AG10803 (cell line): ENCODE results near the gene POLR3B.

Experiments used
- DNase-seq: peaks from one replicate; pipeline ENCODE4 v3.0.0; 2010; ENCODE audit warnings: low read depth
- H3K4me3 ChIP-seq: 2 replicates; pipeline ENCODE4 v1.5.1; 2011; ENCODE audit warnings: mild to moderate bottlenecking, low read length, control low read depth
- TF ChIP-seq, protein P1 (sequence below): conservative IDR thresholded peaks from 2 replicates; pipeline ENCODE4 v1.5.1; 2011; ENCODE audit warnings: mild to moderate bottlenecking, low read length, control low read depth, inconsistent platforms

The POLR3B gene

GRCh38 chr12:106412563-106412962, 55.0 kb downstream of the POLR3B start:
- no peak for DNase-seq
- TF ChIP-seq, protein P1, sequence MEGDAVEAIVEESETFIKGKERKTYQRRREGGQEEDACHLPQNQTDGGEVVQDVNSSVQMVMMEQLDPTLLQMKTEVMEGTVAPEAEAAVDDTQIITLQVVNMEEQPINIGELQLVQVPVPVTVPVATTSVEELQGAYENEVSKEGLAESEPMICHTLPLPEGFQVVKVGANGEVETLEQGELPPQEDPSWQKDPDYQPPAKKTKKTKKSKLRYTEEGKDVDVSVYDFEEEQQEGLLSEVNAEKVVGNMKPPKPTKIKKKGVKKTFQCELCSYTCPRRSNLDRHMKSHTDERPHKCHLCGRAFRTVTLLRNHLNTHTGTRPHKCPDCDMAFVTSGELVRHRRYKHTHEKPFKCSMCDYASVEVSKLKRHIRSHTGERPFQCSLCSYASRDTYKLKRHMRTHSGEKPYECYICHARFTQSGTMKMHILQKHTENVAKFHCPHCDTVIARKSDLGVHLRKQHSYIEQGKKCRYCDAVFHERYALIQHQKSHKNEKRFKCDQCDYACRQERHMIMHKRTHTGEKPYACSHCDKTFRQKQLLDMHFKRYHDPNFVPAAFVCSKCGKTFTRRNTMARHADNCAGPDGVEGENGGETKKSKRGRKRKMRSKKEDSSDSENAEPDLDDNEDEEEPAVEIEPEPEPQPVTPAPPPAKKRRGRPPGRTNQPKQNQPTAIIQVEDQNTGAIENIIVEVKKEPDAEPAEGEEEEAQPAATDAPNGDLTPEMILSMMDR: no peak
- H3K4me3 ChIP-seq: no peak overlapping the region

- TF ChIP-seq, protein P1: no peak
- no peak overlapping the region for H3K4me3 ChIP-seq
- DNase-seq: peak; percentile 46
Measured at GRCh38 chr12:106415134-106415533, 57.6 kb downstream of the POLR3B start.

- peak; percentile 24 for DNase-seq
- TF ChIP-seq, protein P1: no peak
- H3K4me3 ChIP-seq: no peak overlapping the region
Measured at GRCh38 chr12:106416273-106416672, 58.7 kb downstream of the POLR3B start.

DNA sequence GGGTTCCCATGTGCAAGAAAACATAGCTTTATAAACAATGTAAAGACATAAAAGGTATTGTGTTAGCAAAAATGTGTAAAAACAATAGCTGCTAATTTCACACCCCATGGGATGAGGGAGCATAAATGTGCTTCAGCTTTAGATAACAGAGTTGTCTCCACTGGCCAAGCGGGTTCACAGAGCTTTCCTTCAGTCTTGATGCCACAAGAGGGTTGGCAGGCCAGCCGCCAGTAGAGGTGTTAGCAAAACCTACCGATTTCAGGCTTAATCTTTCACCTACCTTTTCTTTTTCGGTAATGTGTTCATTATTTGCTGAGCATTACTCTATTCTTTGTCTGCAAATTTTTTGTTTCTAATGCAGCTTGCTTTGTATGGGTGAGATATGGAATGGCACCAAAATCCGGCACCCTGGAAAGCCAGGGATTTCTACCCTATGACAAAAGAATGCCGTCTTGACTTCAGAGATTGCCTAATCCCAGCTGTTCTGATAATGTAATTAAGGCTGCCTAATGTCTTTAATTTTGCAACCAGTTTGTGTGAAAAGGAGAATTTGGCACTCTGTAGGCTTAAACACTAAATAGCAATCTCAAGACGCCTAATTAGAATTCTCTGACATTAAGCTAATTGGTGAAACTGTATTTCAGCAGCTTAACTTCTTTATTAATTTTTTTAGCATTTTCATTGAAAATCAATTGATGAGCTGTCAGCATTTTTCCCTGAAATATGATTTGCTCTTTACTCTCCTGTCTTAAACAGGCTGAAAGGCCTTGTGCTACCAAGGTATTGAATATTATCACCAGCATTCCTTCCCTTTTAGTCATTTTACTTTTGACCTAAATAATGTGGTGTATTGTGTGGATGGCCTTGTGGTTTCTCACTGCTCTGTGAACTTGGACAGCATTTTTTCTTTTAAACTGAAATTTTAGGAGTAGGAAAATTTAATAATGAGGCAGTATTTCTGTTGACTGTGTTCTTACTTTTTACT, 60.7 kb downstream of the POLR3B start:
- TF ChIP-seq, protein P1: no peak
- H3K4me3 ChIP-seq: no peak overlapping the region
- DNase-seq: peak; percentile 81

GRCh38 chr12:106418970-106419369, 61.4 kb downstream of the POLR3B start:
- TF ChIP-seq, protein P1: no peak
- H3K4me3 ChIP-seq: no peak overlapping the region
- DNase-seq: no peak

DNA sequence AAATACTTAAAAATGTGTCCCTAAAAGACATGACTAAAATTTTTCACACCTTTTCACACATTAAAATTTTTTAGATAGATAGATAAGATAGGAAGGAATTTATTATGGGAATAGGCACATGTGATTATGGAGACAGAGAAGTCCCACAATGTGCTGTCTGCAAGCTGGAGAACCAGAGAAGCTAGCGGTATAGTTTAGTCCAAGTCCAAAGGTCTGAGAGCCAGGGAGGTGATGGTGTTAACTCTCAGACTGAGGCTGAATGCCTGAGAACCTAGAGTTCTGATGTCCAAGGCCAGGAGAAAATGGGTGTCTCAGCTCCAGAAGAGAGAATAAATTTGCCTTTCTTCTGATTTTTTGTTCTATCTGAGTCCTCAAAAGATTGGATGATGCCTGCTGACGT, 65.7 kb downstream of the POLR3B start:
- no peak for DNase-seq
- no peak overlapping the region for H3K4me3 ChIP-seq
- TF ChIP-seq, protein P1: no peak
